Gastrocnemius medialis (tissue), 4 donors: ENCODE measurements around the gene ABCB4.

Source experiments
- CTCF ChIP-seq, 5 experiments: fragments of 450-650 bp in 3 of 5; fragments of 200-600 bp in 2 of 5; sonication (generic) in 2 of 5; IDR thresholded peaks in 4 of 5; conservative IDR thresholded peaks in 1 of 5; 1 replicate in 4 of 5; 2 replicates in 1 of 5; pipeline ENCODE4 v1.5.1; 2016 to 2019; ENCODE audit warnings: antibody characterized with exemption in 5 of 5, mild to moderate bottlenecking in 3 of 5, moderate library complexity in 3 of 5
- POLR2A ChIP-seq, 2 donors: fragments of 450-650 bp; IDR thresholded peaks; one replicate each; pipeline ENCODE4 v1.6.1; 2017; ENCODE audit warnings: antibody characterized with exemption in 2 of 2, mild to moderate bottlenecking in 2 of 2, moderate library complexity in 2 of 2

- TF ChIP-seq CTCF (IDR thresholded peaks at IDR 0.05 in 4 of 5, conservative IDR thresholded peaks at IDR 0.05 in 1 of 5) (no peak), POLR2A (IDR thresholded peaks at IDR 0.05) (no peak)
Observed at GRCh38 chr7:87511510-87511909, 36.0 kb upstream of the ABCB4 start.
